GM18505 (cell line): ENCODE data around the gene PTGES3.
A peak's percentile ranks its signal among the peaks of the same experiment; 100 is the strongest.
"Not testable (repeated sequence)": the region's sequence is repeated elsewhere in the genome, so short reads cannot be mapped to it uniquely, and the experiment has no call there.

Experiments
- ATAC-seq: cut with Tn5 transposase; IDR thresholded peaks from one replicate; pipeline ENCODE4 v1.9.1; 2021; ENCODE audit not compliant: unreplicated experiment
- POLR2A ChIP-seq: IDR thresholded peaks from 4 replicates; pipeline ENCODE4 v1.6.1; 2011; ENCODE audit warnings: borderline replicate concordance; ENCODE audit not compliant: insufficient read depth, insufficient read length; ENCODE audit errors: extremely low read depth

PTGES3 gene

GRCh38 chr12:56688129-56688845 lies at the start of gene PTGES3:
Gene PTGES3 (minus strand): TSS chr12:56688284. CDS start chr12:56687999, 285 bp downstream.
- peak; percentile 97 for TF ChIP-seq POLR2A
- ATAC-seq, result peak; percentile 67

GRCh38 chr12:56728139-56728861 lies 40.2 kb upstream of the PTGES3 start:
- ATAC-seq, result no peak
- no peak for TF ChIP-seq POLR2A

- not testable (repeated sequence) for ATAC-seq
These were observed 38.2 kb upstream of the PTGES3 start for GRCh38 chr12:56726196-56726675.

- ATAC-seq, result no peak
- TF ChIP-seq POLR2A, result no peak
These were observed 37.6 kb upstream of the PTGES3 start for GRCh38 chr12:56725723-56726102.

- TF ChIP-seq POLR2A, result peak; percentile 96
- ATAC-seq, result peak; percentile 97
These were observed 37.1 kb upstream of the PTGES3 start, which contains the start of gene NACA for GRCh38 chr12:56724972-56725722. Gene NACA (minus strand): TSS chr12:56725299. CDS start chr12:56724521, 778 bp downstream.

GRCh38 chr12:56724701-56724971 lies 36.6 kb upstream of the PTGES3 start:
- no peak for ATAC-seq
- TF ChIP-seq POLR2A, result no peak

GRCh38 chr12:56723889-56724700 lies 36.0 kb upstream of the PTGES3 start:
- ATAC-seq, result no peak

GRCh38 chr12:56723352-56723751 lies 35.3 kb upstream of the PTGES3 start:
- no peak for TF ChIP-seq POLR2A
- no peak for ATAC-seq

More at GRCh38 chr12:56723889-56724700, 36.0 kb upstream of the PTGES3 start:
- TF ChIP-seq POLR2A, result peak; percentile 38

GRCh38 chr12:56722832-56723231 lies 34.7 kb upstream of the PTGES3 start:
- no peak for ATAC-seq
- no peak for TF ChIP-seq POLR2A

- ATAC-seq, result no peak
- TF ChIP-seq POLR2A, result no peak
These were observed 33.6 kb upstream of the PTGES3 start for GRCh38 chr12:56721721-56722120.

GRCh38 chr12:56721216-56721615 lies 33.1 kb upstream of the PTGES3 start:
- TF ChIP-seq POLR2A, result no peak
- ATAC-seq, result no peak

- no peak for ATAC-seq
These were observed 32.7 kb upstream of the PTGES3 start for GRCh38 chr12:56720731-56721151.

GRCh38 chr12:56719056-56719455 lies 31.0 kb upstream of the PTGES3 start:
- ATAC-seq, result no peak

More at GRCh38 chr12:56720731-56721151, 32.7 kb upstream of the PTGES3 start:
- TF ChIP-seq POLR2A, result no peak

More at GRCh38 chr12:56719056-56719455, 31.0 kb upstream of the PTGES3 start:
- no peak for TF ChIP-seq POLR2A
